Ishikawa (cell line): ENCODE results near the gene MXRA8.

Experiments
- CEBPB ChIP-seq: IDR thresholded peaks from 2 replicates; pipeline ENCODE4 v1.6.1; 2012
- EP300 ChIP-seq: IDR thresholded peaks from 2 replicates; pipeline ENCODE4 v1.6.1; 2012; ENCODE audit warnings: borderline replicate concordance
- MAX ChIP-seq: IDR thresholded peaks from 2 replicates; pipeline ENCODE4 v1.6.1; 2012
- TAF1 ChIP-seq: IDR thresholded peaks from 2 replicates; pipeline ENCODE4 v1.6.1; 2012; ENCODE audit warnings: low read depth, mild to moderate bottlenecking
- TCF12 ChIP-seq: IDR thresholded peaks from 2 replicates; pipeline ENCODE4 v1.6.1; 2012; ENCODE audit warnings: low read depth
- ZBTB7A ChIP-seq: IDR thresholded peaks from 2 replicates; pipeline ENCODE4 v1.6.1; 2012; ENCODE audit warnings: low read depth

DNA sequence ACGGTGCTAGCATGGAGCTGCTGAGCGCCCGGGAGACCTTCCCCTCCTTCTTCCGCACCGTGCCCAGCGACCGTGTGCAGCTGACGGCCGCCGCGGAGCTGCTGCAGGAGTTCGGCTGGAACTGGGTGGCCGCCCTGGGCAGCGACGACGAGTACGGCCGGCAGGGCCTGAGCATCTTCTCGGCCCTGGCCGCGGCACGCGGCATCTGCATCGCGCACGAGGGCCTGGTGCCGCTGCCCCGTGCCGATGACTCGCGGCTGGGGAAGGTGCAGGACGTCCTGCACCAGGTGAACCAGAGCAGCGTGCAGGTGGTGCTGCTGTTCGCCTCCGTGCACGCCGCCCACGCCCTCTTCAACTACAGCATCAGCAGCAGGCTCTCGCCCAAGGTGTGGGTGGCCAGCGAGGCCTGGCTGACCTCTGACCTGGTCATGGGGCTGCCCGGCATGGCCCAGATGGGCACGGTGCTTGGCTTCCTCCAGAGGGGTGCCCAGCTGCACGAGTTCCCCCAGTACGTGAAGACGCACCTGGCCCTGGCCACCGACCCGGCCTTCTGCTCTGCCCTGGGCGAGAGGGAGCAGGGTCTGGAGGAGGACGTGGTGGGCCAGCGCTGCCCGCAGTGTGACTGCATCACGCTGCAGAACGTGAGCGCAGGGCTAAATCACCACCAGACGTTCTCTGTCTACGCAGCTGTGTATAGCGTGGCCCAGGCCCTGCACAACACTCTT is 26.2 kb downstream of the MXRA8 start:
- TF ChIP-seq EP300 (no peak), CEBPB (no peak), TCF12 (no peak), MAX (no peak), TAF1 (no peak), ZBTB7A (no peak)
